GM19035 (cell line): ENCODE results near the gene COG5.

Experiments
- ATAC-seq: cut with Tn5 transposase; IDR thresholded peaks from one replicate; pipeline ENCODE4 v1.9.1; 2021; ENCODE audit not compliant: unreplicated experiment

The COG5 gene

DNA sequence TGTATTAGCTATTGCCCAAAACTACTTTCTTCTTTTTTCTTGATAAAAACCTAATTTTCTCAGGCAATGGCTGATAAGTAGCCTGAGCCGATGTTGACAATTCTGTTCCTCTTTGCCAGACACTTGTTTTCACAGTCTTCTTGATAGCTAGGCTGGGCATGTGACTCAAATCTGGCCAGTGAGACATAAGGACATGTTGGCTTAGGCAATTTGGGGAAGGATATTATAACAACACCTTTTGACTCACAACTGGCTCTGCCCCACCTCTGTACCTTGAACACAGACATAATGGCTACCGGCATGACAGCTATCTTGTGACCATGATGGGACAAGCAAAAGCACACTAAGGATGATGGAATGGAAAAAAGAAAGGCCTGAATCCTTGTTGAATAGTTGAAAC lies 166.7 kb downstream of the COG5 start:
- no peak for ATAC-seq

DNA sequence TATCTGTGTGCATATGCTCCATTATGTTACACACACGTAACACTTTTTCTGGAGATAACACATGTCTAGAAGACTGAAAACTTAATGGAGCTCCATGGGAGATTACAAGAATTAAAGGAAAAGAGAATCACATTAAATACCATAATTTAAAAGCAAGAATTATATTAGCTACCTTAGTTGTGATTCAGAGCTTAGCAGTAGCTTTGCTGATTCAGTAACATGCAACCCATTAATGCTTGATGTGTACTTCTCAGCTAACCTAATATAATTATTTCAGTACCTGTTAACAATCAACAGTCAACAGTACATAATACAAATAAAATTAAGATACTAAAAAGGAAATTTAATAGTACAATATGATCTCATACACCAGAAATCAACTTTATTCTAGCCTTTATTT lies 167.6 kb downstream of the COG5 start:
- no peak for ATAC-seq

DNA sequence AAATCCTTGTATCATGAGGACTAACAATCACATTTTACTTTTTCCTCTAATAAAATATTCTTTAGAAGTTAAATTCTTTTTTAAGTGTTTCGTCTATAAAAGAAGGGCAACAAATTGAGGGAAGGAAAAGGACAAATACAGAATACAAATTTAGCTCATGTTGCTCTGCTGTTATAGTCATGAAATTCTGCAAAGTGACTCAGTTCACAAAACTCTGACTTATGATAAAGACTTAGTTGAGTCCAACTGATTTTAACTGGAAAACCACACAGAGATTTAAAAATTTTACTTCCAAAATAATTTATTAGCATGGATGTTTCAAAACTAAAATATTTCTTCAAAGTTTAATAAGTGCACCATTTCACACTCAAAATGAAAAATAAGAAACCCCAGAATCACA lies 168.9 kb downstream of the COG5 start:
- no peak for ATAC-seq

DNA sequence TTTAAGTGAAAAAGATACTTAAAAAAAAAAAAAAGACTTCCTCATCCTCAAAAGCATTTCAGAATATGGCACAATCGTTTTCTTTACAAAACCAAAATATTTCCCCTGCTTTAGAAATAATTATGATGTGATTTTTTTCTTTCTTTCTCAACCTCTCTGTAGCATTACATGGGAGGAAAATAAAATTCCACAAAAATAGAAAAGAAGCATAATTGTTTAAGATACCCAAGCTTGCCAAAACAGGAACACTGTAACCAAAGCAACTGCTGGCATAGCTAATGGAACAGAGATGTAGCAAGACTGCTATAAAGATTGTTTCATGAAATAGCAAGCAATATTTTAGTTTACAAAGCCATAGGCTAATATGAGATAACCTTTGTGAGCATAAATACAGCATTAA lies 169.4 kb downstream of the COG5 start:
- ATAC-seq: no peak

DNA sequence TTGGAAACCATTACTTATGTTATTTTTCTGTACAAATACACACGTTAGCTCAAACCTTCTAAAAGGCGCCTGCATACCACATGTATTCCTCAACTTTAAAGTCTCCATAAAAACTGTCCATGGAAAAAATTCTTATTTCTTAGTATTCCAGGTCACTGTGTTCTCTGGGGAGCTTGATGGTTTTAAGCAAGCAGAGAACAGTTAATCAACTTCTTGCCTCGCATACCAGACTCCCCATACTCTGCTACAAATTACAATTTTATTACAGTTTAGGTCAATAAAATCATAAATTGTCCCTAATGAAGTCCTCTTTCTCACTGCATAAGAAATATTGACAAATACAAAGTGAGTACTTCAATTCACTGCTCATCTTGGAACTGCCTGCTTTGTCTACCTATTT lies 170.9 kb downstream of the COG5 start:
- ATAC-seq: no peak

DNA sequence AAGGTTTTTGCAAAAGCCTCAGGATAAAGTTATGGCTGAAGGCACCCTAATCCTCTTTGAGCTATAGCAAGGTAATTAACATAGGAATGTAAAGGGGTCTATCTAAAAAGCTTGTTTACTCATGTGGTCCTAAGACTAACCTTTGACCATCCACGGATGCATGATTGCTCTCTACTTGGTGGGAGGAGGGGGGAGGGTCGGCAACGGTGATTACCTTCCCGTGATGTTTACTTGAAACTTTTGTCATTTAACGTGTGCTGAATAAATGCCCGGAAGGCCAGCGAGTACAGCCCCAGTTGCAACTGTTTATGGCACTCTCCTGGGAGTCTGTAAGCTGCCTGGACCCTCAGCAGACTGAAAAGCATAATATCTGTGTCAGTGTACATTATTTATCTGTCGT lies 172.8 kb downstream of the COG5 start:
- no peak for ATAC-seq

DNA sequence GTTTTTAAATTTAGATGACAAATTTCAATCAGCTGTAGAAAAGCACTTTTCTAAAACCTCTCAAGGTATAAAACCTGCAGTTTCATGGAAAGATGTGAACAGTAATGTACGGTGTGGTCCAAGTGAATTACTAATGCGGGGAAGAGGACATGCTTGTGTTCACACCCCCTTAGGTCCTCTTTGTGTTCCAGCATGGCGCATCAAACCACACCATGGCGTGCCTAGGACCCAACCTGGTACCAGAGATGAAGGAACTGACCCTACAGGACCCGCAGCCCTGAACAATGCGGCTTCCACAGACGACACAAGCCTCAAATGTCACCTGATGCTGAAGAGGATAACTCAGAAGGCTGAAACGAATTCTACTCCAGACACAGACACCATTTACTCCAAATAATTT lies 175.1 kb downstream of the COG5 start:
- no peak for ATAC-seq

DNA sequence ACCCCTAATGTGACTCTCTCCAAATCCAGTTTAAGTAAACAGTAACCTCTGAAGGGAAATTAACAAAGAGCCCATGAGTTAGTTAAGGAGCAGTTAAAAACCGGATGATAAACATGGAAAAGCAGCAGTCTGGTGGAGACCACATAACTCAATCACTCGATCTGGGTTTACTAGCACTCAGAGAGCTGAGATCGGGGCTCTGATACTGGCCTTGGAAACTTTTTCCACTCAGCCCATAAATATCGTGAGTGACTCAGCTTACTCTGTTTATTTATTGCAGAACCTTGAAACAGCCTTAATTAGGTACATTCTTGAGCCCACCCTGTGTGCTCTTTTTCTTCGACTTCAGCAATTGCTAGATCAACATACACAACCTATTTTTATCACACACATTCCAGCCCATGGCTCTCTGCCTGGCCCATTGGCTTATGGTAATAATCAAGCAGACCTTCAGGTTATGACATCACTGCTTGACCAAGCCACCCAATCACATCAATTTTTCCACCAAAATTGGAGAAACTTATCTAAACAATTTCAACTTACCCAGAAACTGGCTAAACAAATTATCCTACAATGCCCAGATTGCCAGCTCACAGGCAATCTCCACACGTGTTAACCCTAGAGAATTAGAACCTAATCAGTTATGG lies 176.0 kb downstream of the COG5 start:
- no peak for ATAC-seq

DNA sequence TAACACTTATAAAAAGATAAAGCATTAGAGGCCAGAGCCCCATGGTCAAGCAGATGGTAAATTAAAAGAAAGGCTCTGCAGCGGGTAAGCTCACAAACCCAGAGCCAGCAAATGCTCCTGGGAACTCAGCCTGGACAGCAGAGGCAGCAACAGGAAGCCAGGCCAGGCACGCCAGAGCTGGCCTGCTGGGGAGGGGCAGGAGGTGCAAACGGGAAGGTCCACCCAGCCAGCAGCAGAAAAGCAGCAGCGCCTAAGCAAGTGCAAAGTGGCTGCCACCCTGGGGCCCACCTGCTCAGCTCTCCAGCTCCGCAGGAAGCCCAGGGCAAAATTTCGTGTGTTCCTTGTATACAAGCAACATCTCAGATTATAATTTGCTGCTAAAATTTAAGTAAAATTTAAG lies 176.6 kb downstream of the COG5 start:
- no peak for ATAC-seq

DNA sequence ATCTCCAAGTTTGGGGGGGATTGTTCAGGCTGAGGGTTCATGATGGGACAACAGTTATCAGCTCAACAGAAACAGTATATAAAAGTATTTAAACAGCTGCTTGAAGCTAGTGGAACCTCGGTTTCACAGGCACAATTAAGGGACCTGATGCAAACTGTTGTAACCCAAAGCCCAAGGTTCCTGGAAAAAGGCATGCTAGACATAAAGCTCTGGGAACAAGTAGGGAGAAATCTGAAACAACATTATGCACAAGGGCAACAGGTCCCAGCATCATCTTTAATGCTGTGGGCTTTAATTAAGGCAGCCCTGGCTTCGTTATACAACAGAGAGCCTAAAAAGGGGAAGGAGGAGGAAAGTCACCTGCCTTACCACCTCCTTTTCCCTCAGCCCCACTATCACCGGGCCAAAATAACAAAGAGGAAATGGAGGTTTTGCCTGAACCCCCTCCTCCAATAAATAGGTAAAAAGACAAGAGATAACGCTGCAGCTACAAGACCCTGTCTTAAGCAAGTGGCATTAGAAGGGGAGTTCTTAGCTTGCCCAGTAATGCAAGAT lies 177.1 kb downstream of the COG5 start:
- ATAC-seq: no peak

DNA sequence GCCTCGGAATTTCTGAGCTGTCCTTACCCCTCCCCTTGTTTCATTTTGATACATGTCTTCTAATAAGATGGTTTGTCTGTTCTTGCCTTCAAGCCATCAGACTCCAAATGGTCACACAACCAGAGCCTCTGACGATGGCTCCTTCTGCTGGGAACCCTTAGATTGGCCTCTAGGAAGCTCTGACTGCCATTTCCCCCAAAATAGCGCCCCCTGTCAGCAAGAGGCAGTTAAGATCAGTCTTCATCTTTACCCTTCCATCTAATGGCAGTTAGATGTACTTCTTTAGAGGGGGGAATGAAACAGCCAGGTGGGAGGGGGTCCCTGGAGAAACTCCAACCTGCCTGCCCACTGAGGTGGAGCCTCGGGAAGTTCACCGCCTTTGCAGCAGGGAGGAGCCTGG lies 179.7 kb downstream of the COG5 start:
- ATAC-seq: no peak

DNA sequence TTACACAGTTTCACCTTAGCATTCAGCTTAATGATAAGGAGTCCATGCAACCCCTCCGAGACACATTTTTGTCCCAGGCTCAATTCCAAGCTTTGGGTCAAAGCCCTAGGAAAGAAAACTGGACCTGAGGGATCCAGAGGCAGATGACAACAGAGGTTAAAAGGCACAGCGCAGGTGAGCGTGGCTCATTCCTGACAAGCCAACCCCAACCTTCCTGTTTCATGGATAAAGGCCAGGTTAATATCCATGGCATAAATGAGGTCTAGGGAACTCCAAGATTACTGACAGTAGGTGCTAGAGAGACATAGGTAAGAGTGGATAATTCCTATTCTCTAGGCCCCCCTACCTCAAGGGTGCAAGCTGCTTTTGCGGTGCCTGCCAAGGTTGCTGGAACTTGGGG lies 180.5 kb downstream of the COG5 start:
- ATAC-seq: no peak

DNA sequence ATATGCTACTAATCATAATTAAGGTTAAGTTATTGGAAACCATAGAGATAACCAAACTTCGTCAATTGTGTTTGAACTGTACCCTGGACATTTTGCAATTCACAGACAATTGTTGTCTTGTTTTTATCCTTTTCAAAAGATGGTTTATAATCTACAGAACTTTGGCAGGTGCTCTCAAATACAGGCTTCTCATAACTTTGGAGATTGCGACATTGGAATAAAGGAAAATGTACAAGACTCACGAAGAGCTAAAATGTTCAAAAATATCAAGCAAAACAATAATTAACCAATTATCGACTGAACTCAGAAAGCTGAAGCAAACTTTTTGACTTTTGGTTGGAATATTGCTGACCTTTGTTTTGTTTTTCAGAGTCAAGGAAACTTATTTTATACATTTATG lies 182.3 kb downstream of the COG5 start:
- ATAC-seq: no peak

DNA sequence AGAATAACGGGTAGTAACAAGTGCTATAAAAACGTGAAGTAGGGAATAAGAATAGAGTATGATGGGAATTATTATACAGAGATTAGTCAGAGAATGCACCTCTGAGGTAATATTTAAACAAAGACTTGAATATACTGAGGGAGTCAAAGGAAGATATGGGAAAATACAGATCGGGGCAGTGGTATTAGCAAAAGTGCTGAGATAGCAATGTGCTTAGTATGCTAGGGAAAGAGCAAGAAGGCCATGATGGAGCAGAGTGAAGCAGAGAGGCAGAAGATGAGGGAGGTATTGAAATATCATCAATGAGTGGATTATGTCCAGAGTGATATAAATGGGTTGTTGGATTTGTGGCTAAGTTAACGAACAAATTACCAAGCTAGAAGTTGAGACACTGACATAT lies 190.4 kb downstream of the COG5 start:
- ATAC-seq: no peak

DNA sequence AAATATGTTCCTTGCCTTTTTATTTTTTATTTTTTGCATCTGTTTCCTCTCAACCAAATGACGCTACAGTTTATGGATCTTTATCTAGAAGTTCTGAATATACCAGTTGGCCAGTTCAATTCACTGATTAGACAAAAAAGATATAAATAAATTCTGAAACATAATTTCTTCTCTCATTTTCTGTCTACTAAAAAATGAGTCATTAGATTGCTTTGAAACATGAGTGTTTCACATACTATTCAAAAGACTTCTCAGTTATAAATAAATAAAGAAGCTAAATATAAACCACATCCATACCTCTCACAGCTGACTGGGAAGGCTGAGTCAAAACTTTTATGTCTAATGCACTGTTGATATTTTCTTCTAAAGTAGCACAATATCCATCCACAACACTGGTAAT lies 191.4 kb downstream of the COG5 start:
- ATAC-seq: no peak

DNA sequence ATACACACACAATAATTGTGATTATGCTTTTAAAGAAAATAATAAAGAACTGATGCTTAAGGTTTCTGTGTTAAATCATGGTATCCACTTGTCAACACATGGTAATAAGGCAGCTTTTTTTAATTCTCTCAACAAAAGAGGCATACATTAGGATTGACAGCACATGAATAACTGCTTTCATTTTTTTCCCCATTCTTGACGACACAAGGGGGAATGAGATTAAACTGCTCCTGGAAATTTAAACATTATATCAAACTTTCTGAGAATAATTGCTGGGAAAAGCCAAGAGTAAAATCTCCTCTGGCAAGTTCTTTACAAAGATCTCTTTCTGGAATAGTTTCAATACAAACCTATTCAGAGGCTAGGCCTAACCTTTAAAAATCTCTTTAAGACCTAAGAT lies 192.9 kb downstream of the COG5 start:
- no peak for ATAC-seq

DNA sequence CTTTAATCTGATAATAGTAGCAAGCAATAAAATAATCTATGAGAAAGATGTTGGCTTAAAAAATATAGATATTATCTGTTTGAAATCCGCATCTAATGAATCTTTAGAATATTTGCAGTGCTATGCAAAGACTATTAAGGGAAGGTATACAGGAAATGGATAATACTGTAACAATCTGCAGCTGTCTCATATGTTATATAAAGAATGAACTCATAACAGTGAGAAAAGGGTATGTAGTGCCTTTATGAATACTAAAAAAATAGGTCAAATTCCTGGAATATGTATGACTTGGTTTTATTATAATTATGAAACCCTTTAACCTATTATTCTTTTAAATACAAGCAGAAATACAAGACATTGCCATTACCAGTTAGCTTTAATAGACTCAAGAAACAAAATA lies 198.9 kb downstream of the COG5 start:
- ATAC-seq: no peak

DNA sequence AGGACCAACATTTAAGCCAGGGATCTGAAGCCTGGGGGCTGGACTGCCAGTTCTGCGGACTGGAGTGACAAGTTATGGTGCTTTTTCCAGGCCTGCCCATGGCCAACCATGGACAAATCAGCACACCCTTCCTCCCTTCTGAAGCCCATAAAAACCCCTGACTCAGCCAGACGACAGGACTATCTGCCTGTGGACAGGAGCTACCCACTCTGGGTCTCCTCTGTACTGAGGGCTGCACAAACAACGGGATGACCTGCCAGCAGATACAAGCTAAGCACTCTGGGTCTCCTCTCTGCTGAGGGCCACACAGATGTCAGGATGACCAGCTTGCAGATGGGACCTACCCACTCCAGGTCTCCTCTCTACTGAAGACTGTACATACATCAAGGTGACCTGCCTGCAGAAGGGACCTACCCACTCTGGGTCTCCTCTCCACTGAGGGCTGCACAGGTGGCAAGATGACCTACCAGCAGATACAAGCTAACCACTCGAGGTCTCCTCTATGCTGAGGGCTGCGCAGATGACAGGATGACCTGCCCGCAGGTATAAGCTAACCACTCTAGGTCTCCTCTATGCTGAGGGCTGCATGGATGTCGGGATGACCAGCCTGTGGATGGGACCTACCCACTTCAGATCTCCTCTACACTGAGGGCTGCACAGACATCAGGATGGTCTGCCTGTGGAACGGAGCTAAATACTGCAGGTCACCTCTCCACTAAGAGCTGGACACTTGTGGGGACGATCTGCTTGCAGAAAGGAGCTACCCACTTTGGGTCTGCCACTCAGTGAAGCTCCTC lies 204.0 kb downstream of the COG5 start:
- ATAC-seq: no peak

DNA sequence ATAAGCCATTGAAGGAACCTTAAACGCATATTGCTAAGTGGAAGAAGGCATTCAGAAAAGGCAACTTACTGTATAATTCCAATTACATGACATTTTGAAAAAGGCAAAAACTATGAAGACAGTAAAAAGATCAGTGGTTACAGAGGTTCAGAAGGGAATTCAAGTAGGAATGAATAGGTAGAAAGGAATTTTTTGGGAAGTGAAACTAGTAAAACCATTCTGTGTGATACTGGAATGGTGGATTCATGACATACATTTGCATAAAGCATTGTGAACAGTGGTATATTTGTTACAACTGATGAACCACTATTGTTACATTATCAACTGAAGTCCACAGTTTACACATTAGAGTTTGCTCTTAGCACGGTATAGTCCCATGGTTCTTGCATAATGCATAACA lies 208.1 kb downstream of the COG5 start:
- no peak for ATAC-seq

DNA sequence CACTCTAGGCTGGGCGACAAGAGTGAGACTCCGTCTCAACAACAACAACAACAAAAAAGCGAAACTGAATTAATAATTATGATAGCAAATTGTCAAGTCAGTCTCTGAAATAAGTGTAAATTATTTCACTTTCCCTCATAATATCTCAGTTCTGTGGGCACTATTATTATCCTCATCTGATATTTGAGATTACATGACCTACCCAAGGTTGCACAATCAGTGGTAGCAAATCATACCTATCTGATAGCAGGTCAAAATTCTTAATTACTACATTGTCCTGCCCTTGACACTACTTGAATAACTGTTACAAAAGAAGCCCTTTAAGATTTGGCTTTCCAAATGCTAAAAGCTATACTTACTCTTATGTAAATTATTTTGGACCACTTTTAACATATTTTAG lies 209.1 kb downstream of the COG5 start:
- no peak for ATAC-seq

DNA sequence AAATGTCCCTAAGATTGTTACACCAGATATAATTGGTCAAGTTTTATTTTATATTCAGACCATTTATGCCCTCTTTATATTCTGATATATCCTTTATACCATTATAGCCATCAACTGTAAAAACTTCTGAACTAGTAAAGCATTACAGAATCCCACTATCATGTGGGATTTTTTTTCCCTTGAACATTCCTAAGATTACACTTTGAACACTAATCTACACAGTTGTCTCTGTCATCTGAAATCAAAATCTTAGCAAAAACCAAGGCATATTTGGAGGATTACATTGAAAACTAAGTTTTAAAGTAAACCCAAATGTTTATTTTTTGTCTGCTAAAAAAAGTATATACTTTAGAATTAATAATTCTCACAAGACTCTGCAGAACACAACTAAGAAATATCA lies 210.0 kb downstream of the COG5 start:
- ATAC-seq: no peak

DNA sequence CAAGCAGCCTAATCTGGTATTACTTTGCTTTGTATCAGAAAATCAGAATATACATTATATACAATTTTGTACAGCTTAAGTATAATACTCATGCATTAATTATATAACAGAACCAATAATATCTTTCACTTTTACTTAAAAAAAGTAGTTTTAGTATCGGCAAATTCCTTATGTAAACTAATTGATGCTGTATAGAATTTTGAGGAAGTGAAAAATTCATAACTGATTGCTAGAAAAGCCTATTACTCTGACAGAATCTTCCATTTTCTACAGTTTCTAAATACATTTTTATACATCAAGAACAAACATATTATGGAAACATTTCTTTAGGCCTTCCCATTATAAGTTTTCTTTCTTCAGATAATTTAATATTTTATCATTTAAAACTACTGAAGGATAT lies 217.8 kb downstream of the COG5 start:
- ATAC-seq: no peak

DNA sequence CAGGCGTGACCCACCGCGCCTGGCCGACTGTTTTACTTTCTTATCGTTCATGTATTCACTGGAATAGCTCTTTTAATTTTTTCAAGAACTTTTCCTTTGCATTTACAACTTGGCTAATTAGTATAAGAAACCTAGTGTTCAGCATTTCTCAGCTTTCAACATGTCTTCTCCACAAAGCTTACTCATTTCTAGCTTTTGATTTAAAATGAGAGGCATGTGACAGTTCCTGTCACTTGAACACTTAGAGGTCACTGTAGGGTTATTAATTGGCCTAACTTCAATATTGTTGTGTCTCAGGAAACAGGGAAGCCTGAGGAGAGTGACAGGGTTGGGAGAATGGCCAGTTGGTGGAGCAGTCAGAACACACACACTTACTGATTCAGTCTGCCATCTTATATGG lies 218.9 kb downstream of the COG5 start:
- no peak for ATAC-seq
